HG02763 (cell line): Measurements from ENCODE around the gene PCK2.

Experiments
- ATAC-seq: cut with Tn5 transposase; IDR thresholded peaks from one replicate; pipeline ENCODE4 v1.9.1; 2021; ENCODE audit warnings: mild to moderate bottlenecking, moderate library complexity; ENCODE audit not compliant: unreplicated experiment

Gene PCK2

GRCh38 chr14:24114532-24115421 lies 20.7 kb downstream of the PCK2 start, which contains the start of the genes DCAF11 and NRL:
TSS of gene DCAF11 (plus strand) at chr14:24114777. CDS start at chr14:24115595, 818 bp downstream.
TSS of gene NRL (minus strand) at chr14:24114949. CDS start at chr14:24082848, 32,101 bp downstream.
- peak; percentile 79 for ATAC-seq

GRCh38 chr14:24115422-24116127 lies 21.5 kb downstream of the PCK2 start:
- ATAC-seq = no peak

GRCh38 chr14:24116128-24116814 lies 22.2 kb downstream of the PCK2 start:
- no peak for ATAC-seq

GRCh38 chr14:24117179-24117578 lies 23.1 kb downstream of the PCK2 start:
- ATAC-seq = no peak

- ATAC-seq = no peak
Observed at GRCh38 chr14:24119691-24120090, 25.6 kb downstream of the PCK2 start.

- no peak for ATAC-seq
Observed at GRCh38 chr14:24121210-24121609, 27.1 kb downstream of the PCK2 start.

- ATAC-seq = no peak
Observed at GRCh38 chr14:24122416-24122815, 28.3 kb downstream of the PCK2 start.

GRCh38 chr14:24122898-24123297 lies 28.8 kb downstream of the PCK2 start:
- no peak for ATAC-seq

- peak; percentile 44 for ATAC-seq
Observed at GRCh38 chr14:24123424-24124417, 29.6 kb downstream of the PCK2 start.

GRCh38 chr14:24126939-24127338 lies 32.8 kb downstream of the PCK2 start:
- no peak for ATAC-seq

- no peak for ATAC-seq
Observed at GRCh38 chr14:24127673-24128072, 33.6 kb downstream of the PCK2 start.

- no peak for ATAC-seq
Observed at GRCh38 chr14:24129410-24129998, 35.4 kb downstream of the PCK2 start.

- no peak for ATAC-seq
Observed at GRCh38 chr14:24130380-24130716, 36.2 kb downstream of the PCK2 start, which contains the start of gene FITM1. TSS of gene FITM1 (plus strand) at chr14:24130659. CDS start at chr14:24131564, 905 bp downstream.

GRCh38 chr14:24130717-24131548 lies 36.8 kb downstream of the PCK2 start:
- ATAC-seq = no peak

- no peak for ATAC-seq
Observed at GRCh38 chr14:24131549-24131966, 37.4 kb downstream of the PCK2 start.

- ATAC-seq = no peak
Observed at GRCh38 chr14:24132061-24132685, 38.1 kb downstream of the PCK2 start.

GRCh38 chr14:24132976-24133375 lies 38.9 kb downstream of the PCK2 start:
- ATAC-seq = no peak

- no peak for ATAC-seq
Observed at GRCh38 chr14:24133735-24134134, 39.6 kb downstream of the PCK2 start.

- ATAC-seq = no peak
Observed at GRCh38 chr14:24135584-24135833, 41.4 kb downstream of the PCK2 start.
